Measurements from ENCODE around the gene MAN1C1.
A peak's percentile ranks its signal among the peaks of the same experiment; 100 is the strongest.

Gene MAN1C1

DNA sequence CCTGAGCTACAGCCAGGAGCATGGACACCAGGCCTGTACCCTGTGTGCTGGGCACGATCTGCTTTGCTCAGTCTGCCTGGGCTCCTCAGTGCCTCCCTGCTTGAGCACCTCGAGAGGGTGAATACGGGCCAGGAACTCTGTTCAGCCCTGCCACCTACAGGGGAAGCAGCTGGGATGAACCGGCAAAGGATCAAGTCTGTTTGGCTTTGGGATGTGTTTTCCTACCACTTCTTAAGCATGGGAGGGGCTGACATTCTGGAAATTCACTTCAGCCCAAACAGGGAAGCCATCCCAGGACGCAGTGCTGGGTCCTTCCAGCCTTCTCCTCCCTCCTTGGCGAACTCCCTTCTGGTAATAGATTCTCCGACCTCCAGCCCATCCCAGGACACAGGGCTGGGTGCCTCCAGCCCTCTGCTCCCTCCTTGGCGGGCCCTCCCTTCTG is 127.6 kb downstream of the MAN1C1 start:
- DNase-seq = peak; percentile 2

GRCh38 chr1:25744636-25745425 is 128.2 kb downstream of the MAN1C1 start:
- DNase-seq = no peak

- DNase-seq = no peak
Observed at GRCh38 chr1:25746299-25747045, 129.9 kb downstream of the MAN1C1 start.

- DNase-seq = no peak
Observed at GRCh38 chr1:25747046-25747719, 130.6 kb downstream of the MAN1C1 start.

- DNase-seq = no peak
Observed at GRCh38 chr1:25748531-25749205, 132.1 kb downstream of the MAN1C1 start.

GRCh38 chr1:25750923-25751605 is 134.5 kb downstream of the MAN1C1 start:
- DNase-seq = no peak

- peak; percentile 9 for DNase-seq
Observed at GRCh38 chr1:25754470-25755181, 138.0 kb downstream of the MAN1C1 start.

- no peak for DNase-seq
Observed at GRCh38 chr1:25755475-25756125, 139.0 kb downstream of the MAN1C1 start.

DNA sequence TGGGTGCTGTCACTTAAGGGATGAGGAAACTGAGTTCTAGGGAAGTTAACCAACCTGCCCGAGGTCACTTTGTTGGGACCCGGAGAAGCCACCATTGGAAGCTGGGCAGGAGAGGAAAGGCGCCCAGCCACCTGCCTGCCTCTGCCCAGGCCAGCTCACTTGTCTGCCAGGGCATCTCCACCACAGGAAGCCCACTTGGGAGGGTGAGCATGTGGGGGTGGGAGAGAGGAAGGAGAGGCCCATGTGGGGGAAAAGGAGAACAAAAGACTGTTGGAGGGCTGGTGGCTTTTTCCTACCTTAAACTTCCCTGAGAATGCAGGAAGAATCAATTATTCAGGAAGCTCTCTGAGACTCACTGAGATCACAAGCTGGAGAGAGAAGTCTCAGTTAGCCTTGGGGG is 139.6 kb downstream of the MAN1C1 start:
- no peak for DNase-seq

DNA sequence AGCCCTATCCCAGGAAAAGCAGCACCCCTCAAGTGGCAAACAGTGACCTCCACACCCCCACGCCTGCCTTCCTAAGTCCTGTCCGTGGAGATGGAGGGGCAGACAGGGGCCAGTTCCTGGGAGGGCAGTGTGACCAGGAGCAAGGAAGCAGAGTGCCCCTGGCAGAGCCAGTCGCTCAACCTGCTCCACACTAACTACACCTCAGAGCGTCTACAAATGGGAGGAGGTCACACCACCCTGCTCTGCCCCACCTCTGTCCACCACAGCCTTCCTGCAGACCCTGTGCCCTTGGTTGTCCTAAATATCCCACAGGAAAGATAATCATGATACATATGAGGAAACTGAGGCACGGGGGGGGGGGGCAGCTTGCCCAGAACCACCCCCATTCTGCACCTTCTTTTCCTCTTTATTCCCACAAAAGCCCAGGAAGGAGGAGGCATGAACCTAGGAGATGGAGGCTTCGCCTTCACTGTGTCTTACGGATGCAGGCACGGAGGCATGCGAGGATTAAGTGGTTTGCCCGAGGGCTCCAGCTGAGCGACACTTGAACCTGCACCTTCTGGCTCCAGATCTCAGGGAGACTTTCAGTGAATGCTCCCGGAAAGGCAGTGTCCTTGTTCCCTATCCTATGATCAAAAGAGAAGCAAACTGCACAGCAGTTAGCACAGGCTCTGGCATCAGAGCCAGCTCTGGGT is 140.7 kb downstream of the MAN1C1 start:
- no peak for DNase-seq

- no peak for DNase-seq
Observed at GRCh38 chr1:25757846-25758185, 141.2 kb downstream of the MAN1C1 start.

DNA sequence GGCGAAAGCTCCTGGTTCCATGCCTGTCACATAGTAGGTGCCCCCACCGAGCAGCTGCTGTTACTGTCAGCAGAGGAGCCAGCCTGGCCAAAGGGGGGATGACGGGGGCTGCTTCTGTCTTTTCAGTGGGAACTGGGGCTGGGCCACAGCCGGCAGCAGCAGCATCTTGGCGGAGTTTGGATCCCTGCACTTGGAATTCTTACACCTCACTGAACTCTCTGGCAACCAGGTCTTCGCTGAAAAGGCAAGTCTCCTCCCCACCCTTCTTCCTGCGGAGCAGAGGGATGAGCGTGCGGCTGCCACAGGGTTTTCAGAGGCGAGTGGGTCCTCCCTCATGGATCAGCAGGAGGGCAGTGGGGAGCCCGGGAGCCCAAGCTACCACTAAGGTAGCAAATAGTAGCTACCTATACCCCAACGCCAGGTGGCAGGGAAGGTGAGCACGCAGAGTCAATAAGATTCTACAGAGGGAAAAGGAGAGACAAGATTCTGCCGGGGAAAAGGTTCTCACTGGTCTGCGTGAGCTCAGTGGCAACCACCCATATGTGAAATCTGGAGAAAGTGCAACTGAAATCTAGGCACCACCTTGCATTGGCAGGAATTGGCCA is 142.0 kb downstream of the MAN1C1 start:
- DNase-seq = no peak

DNA sequence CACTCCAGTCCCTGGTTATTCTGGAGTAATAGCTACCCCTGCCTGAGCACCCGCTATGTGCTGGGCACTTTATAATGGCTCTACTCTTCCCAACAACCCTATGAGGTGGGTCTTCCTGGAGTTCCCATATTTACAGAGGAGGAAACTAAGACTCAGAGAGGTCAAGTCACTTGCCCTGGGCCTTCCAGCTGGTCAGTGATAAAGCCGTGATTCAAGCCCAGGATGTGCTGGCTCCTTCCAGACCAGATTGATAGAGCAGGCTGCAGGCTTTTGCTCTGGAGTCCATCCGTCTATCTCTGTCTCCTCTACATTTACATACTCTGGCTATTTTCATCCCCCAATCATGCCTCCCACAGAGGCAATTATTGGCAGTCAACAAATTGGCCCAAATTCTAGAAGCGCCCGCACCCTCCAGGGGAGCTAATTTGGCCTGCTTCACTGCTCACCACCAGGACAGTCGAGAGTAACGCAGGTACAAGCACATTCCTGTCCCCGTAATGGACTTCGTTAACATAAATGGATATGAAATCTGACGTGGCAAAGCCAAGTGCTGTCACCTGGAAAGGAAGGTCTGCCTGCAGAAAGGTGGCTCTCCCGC is 143.6 kb downstream of the MAN1C1 start:
- DNase-seq = no peak

GRCh38 chr1:25760871-25761270 is 144.3 kb downstream of the MAN1C1 start:
- no peak for DNase-seq

DNA sequence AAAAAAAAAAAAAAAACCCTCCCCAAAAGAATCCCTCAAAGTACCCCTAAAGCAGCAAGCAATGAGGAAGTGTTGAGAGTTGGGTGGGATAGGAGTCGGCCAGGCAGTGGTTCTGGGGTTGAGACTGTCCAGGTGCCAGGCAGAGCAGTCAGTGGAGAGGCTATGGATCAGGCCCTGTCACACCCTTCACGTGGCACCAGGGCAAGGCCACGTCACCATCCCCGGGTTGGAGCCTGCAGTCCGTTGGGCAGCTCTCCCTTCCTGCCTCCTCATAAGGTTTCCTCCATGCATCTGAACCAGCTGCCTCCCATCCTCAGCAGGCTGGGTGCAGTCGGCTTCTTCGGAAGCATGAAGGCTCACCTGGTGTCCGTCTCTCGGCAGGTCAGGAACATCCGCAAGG is 146.9 kb downstream of the MAN1C1 start:
- no peak for DNase-seq

- no peak for DNase-seq
Observed at GRCh38 chr1:25765136-25765922, 148.7 kb downstream of the MAN1C1 start.

- DNase-seq = no peak
Observed at GRCh38 chr1:25765923-25766589, 149.5 kb downstream of the MAN1C1 start.

- no peak for DNase-seq
Observed at GRCh38 chr1:25766721-25767436, 150.3 kb downstream of the MAN1C1 start.
